GM12878 (cell line): ENCODE results near the gene IRF1.

ENCODE experiments used
- CTCF ChIP-seq, 3 experiments: IDR thresholded peaks in 2 of 3; conservative IDR thresholded peaks in 1 of 3; 2 replicates each; pipeline ENCODE4 v1.5.1; 2011; ENCODE audit warnings: low read depth in 3 of 3, low read length in 3 of 3, mild to moderate bottlenecking in 3 of 3, control low read depth in 2 of 3, moderate library complexity in 2 of 3, inconsistent platforms in 1 of 3, mixed read lengths in 1 of 3; ENCODE audit not compliant: control insufficient read depth in 2 of 3, insufficient read depth in 1 of 3; ENCODE audit errors: extremely low read depth in 1 of 3
- EP300 ChIP-seq, 2 experiments: fragments of 150-350 bp in 1 of 2; IDR thresholded peaks; 2 replicates each; pipeline ENCODE4 v1.6.1; 2011 to 2012; ENCODE audit warnings: low read depth in 2 of 2, low read length in 2 of 2, borderline replicate concordance in 1 of 2, improper control_type of control experiment in 1 of 2, inconsistent platforms in 1 of 2; ENCODE audit not compliant: control insufficient read depth in 1 of 2
- LARP7 ChIP-seq: fragments of 450-650 bp; IDR thresholded peaks from 2 replicates; pipeline ENCODE4 v1.6.1; 2017; ENCODE audit warnings: mild to moderate bottlenecking
- SP1 ChIP-seq: IDR thresholded peaks from one replicate; pipeline ENCODE4 v1.6.1; 2011; ENCODE audit warnings: low read depth, low read length
- ZNF274 ChIP-seq: IDR thresholded peaks from one replicate; pipeline ENCODE4 v1.8.0; 2011; ENCODE audit not compliant: insufficient read length, insufficient read depth

GRCh38 chr5:132475497-132475882 lies 15.1 kb downstream of the IRF1 start:
- no peak for TF ChIP-seq CTCF (IDR thresholded peaks at IDR 0.05 in 2 of 3, conservative IDR thresholded peaks at IDR 0.05 in 1 of 3; ENCODE audit: control insufficient read depth in 2 of 3, extremely low read depth in 1 of 3, insufficient read depth in 1 of 3, low read depth in 3 of 3, low read length in 3 of 3)
- TF ChIP-seq EP300 (IDR thresholded peaks at IDR 0.05; ENCODE audit: borderline replicate concordance in 1 of 2, control insufficient read depth in 1 of 2, low read depth in 2 of 2, low read length in 2 of 2): no peak
- no peak for TF ChIP-seq SP1
- TF ChIP-seq ZNF274: no peak
- TF ChIP-seq LARP7: no peak
